ENCODE measurements around the gene ZMAT5.

ZMAT5 gene

GRCh38 chr22:29726512-29727130 is 40.2 kb downstream of the ZMAT5 start:
- DNase-seq, result no peak

DNA sequence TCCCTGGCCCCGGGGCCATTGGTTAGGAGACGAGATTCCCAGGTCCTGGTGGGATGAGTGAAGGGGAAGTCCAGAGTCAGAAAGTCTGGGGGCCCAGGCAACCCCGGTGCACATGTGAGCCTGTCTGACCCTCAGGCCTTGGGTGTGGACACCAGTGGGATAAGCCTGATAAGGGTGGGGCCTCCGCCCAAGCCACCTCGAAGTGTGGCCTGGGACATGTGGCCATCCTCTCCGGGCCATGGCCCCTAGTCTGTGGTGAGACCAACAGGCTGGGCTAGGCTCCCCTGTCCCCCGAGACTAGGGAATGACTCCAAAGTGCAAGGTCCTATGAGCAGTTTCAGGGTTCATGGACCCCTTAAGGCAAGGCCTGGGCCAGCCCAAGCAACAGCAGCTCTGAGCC is 40.7 kb downstream of the ZMAT5 start:
- no peak for DNase-seq

- DNase-seq, result no peak
Measured at GRCh38 chr22:29724843-29725242, 42.0 kb downstream of the ZMAT5 start.

- DNase-seq, result no peak
Measured at GRCh38 chr22:29723766-29724165, 43.0 kb downstream of the ZMAT5 start.

GRCh38 chr22:29722587-29722986 is 44.2 kb downstream of the ZMAT5 start:
- DNase-seq, result no peak

GRCh38 chr22:29722151-29722550 is 44.7 kb downstream of the ZMAT5 start:
- DNase-seq, result no peak

GRCh38 chr22:29720811-29721323 is 45.9 kb downstream of the ZMAT5 start:
- no peak for DNase-seq

DNA sequence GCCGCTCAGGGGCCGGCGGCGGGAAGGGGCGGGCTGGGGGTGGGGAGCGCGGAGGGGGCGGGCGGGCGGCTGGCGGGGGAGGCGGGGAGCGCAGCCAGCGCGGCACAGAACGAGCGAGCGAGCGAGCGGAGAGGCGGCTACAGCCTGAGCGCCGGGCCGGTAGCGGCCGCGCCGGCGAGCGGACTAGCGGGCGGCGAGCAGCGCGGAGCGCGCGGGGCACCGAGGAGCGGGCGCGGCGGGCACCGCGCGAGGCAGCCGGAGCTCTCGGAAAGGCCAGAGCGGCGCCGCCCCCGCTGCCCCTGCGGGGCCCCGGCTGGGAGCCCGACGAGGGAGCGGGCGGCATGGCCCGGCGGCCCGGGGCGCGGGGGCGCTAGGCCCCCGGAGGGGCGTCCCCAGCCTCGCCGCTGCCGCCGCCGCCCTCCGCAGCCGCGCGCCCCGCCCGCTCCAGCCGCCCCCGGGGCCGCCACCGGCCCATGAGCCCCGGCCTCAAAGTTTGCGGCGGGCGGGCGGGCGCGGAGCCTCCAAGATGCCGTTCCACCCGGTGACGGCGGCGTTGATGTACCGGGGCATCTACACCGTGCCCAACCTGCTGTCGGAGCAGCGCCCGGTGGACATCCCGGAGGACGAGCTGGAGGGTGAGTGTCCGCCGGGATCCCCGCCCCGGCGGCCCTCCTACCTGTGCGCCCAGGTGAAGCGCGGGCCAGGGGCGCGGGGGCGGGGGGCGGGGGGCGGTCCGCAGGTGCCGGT is 46.7 kb downstream of the ZMAT5 start, which contains the start of gene CABP7:
CABP7 (plus strand) TSS at position 105 of the 747 bp plus-strand sequence; CDS start at position 527, 422 bp downstream.
- no peak for DNase-seq

GRCh38 chr22:29718949-29719898 is 47.6 kb downstream of the ZMAT5 start:
- DNase-seq, result no peak

DNA sequence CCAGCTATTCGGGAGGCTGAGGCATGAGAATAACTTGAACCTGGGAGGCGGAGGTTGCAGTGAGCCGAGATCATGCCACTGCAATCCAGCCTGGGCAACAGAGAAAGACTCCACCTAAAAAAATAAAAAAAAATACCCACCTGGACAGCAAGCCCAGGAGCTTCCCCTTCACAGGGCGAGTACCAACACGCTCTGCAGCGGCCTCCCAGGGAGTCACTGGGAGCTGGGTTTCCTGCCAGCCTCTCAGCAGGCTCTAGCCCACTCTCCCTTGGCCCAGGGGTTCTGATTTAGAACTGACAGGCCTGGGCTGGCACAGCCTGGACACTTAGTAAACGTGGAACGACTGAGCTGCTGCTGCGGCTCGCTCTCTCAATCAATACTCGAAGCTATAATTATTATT is 49.0 kb downstream of the ZMAT5 start:
- no peak for DNase-seq

DNA sequence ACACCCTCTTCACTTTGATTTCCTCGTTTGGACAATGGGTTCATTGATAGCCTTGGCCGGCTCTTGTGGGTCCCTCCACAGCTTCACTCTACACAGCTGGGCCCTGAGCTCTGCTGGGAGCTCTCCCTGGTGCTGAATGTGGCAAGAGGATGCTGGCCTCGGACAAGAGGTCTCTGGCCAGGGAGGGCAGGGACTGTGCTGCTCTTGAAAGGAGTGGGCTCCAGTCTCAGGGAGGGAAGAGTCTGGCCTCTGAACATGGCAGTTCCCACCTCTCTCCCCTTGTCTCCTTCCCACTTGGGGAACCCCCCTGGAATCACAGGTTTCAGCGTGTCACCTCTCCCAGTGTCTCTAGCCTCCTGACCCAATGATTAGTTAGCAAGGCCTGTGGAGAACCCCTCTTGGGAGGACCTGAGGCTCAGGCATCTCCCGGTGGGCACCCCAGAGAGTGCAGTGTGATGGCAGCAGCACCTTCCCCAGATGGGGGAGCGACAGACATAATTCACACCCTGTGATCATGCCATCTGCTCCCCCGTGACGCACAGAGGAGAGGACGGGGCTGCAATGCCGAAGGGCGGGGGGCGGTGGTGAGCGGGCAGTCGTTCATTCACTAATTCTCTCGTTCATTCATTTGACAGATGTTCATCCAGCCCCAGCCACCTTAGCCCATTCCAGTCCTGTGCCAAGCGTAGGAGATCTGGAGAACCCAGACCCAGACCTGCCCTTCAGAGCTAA is 49.8 kb downstream of the ZMAT5 start:
- DNase-seq, result peak; percentile 47

- DNase-seq, result no peak
Measured at GRCh38 chr22:29715705-29716104, 51.1 kb downstream of the ZMAT5 start.

DNA sequence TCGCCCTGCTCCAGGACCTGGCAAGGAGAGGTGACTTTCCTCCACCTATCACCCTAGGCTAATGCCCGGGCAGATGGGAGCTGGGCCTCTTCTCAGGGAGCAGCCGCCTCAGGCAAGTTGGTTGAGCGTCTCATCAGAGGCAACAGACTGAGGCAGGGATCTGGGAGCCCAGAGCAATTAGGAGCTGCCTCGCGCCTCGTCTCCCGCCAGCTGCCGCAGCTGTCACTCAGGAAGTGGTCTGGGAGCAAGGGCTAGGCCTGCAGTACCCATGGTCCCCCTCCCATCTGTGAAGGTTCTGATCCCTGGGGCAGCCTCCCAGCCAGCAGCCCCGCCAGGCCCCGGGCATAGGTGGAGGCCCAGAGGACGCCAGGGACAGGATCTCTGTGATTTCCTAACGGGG is 51.6 kb downstream of the ZMAT5 start:
- DNase-seq, result no peak

DNA sequence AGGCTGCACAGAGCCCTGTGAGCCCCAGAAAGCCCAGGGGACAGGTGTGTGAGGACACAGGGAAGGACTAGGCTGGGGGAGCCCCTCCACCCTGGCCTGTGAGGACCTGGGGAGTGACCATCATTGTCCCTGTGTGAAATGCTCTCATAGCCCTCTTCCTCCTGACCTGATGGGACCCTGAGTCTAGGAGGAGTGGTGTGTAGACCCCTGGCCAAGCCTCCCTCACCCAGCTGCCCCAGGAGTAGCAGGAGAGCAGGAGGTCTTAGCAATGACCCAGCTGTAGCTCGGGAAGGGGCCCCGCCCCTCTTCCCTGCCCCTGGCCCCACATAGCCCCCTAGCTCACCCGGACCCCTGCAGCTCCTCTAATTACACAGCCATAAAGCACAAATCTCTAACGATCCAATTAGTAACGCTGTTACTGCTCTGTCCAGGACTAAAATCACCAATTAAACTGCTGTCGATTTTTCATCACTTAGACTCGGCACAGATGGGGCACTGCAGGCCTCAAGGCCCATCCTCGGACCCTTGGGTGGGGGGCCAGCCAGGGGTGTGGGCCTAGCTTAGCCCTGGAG is 53.6 kb downstream of the ZMAT5 start:
- DNase-seq, result no peak

DNA sequence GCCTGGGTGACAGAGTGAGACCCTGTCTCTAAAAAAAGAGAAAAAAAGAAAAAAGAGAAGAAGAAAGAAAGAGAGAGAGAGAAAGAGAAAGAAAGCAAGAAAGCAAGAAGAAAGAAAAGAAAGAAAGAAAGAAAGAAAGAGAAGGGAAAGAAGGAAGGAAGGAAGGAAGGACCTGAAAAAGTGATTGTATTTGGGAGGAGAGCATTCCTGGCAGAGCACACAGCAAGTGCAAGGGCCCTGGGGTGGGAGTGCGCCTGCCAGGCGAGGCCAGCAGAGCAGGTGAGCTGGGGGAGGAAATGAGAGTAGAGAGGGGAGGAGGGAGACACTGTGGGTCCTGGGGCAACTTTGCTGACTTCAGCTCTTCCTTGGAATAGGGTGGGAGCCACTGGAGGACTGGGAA is 54.7 kb downstream of the ZMAT5 start:
- no peak for DNase-seq

- DNase-seq, result no peak
Measured at GRCh38 chr22:29710922-29711593, 55.7 kb downstream of the ZMAT5 start.

DNA sequence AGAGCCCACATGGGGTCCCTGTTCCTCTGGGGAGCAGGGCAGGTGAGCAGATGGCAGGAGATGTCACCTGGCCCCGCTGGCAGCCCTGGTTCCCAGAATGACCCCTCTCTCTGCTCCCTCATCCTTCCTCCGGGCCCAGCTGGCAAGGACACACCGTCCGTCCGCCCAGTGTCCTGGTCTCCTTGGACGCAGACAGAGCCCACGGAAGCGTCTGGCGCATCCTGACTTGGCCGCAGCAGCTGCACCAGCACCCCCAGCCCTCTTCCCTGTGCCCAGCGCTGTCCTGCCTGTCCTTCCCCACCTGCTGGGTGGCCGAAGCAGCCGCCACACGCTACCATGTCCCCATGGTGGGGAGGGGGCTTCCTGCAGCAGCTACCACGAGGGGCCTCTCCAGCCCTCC is 56.6 kb downstream of the ZMAT5 start:
- no peak for DNase-seq

- DNase-seq, result no peak
Measured at GRCh38 chr22:29707471-29707870, 59.3 kb downstream of the ZMAT5 start.

- no peak for DNase-seq
Measured at GRCh38 chr22:29707010-29707409, 59.8 kb downstream of the ZMAT5 start.

DNA sequence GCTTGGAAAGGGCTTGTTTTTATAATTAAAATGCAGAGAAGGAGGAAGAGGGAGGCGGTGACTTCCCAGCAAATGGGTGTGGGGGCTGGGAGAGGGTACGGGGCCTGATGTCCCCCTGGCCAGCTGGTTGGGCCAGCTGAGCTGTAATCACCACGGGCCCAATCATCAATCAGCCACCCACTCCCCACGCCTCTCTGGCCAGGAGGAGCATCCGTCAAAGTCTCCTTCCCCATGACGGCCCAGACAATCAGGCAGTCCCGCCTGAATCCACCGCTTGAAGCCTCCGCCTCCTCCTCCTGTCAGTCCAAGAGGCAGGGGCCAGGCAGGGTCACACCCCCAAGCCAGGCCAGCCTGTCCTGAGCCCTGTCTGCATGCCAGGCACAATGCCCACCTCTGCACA is 60.3 kb downstream of the ZMAT5 start:
- no peak for DNase-seq

GRCh38 chr22:29705651-29706050 is 61.2 kb downstream of the ZMAT5 start:
- no peak for DNase-seq
